ENCODE measurements around the gene SIRT7. TPM values are rescaled to one million over a fixed set of nuclear protein-coding genes. Genes with fewer than 3 reads are reported as not detected.
A peak's percentile ranks its signal among the peaks of the same experiment; 100 is the strongest.

The SIRT7 gene
- total and polyA plus RNA-seq, 8 donors: 9.6 to 40.2 (median 13.5) TPM

GRCh38 chr17:81952792-81953228 is 34.8 kb upstream of the SIRT7 start:
- intact Hi-C loops (cut with DNase I): loop anchor here in 1 of 3 donors (10.0 kb wide), 1 partner anchor 62 kb away; no protein-coding TSS in a partner anchor
- H3K9me3 ChIP-seq: no peaks in the 10 kb centered on the region
- TF ChIP-seq CTCF (IDR thresholded peaks at IDR 0.05): no peak
- no peak for FAIRE-seq
- no peak overlapping the region for H3K4me3 ChIP-seq
- no peaks in the 10 kb centered on the region for H3K4me1 ChIP-seq
- DNase-seq: no peak
- ATAC-seq: no peak
- H3K27ac ChIP-seq: no peak overlapping the region
- WGBS, 2 donors: 74 to 78% methylated on average over 15 to 16 of the region's 16 CpGs
- no peaks in the 10 kb centered on the region for H3K36me3 ChIP-seq
- H3K27me3 ChIP-seq: no peaks in the 10 kb centered on the region

- ATAC-seq (no peak), FAIRE-seq (no peak), DNase-seq (no peak)
- no peaks in the 10 kb centered on the region for H3K27me3 ChIP-seq
- intact Hi-C loops (cut with DNase I): loop anchor here in 1 of 3 donors (10.0 kb wide), 1 partner anchor 63 kb away; no protein-coding TSS in a partner anchor
- no peak overlapping the region for H3K27ac ChIP-seq
- whole genome bisulfite sequencing, 2 donors: 54 to 68% methylated on average over 12 to 13 of the region's 13 CpGs
- H3K4me1 ChIP-seq: no peaks in the 10 kb centered on the region
- H3K9me3 ChIP-seq: no peaks in the 10 kb centered on the region
- H3K36me3 ChIP-seq: no peaks in the 10 kb centered on the region
- H3K4me3 ChIP-seq: no peak overlapping the region
- no peak for TF ChIP-seq CTCF (IDR thresholded peaks at IDR 0.05)
Measured at GRCh38 chr17:81951785-81952684, 34.1 kb upstream of the SIRT7 start.

- intact Hi-C loops (cut with DNase I): loop anchor here in 1 of 3 donors (10.0 kb wide), 1 partner anchor 64 kb away; no protein-coding TSS in a partner anchor
- FAIRE-seq (no peak), ATAC-seq (no peak), DNase-seq (no peak)
- H3K27me3 ChIP-seq: no peaks in the 10 kb centered on the region
- WGBS, 2 donors: 84 to 86% methylated on average over 15 of the region's 15 CpGs
- no peaks in the 10 kb centered on the region for H3K9me3 ChIP-seq
- H3K36me3 ChIP-seq: no peaks in the 10 kb centered on the region
- H3K4me1 ChIP-seq: no peaks in the 10 kb centered on the region
- no peak for TF ChIP-seq CTCF (IDR thresholded peaks at IDR 0.05)
- H3K27ac ChIP-seq: no peak overlapping the region
- no peak overlapping the region for H3K4me3 ChIP-seq
Measured at GRCh38 chr17:81950501-81950900, 32.5 kb upstream of the SIRT7 start.

GRCh38 chr17:81948635-81949378 is 30.8 kb upstream of the SIRT7 start:
- Histone ChIP-seq H3K27ac (no peak overlapping the region), H3K27me3 (no peaks in the 10 kb centered on the region), H3K4me3 (no peak overlapping the region), H3K9me3 (no peaks in the 10 kb centered on the region), H3K4me1 (no peaks in the 10 kb centered on the region), H3K36me3 (no peaks in the 10 kb centered on the region)
- no peak for FAIRE-seq
- DNase-seq: peak in 1 of 6 donors; percentile 63
- no peak for ATAC-seq
- intact Hi-C loops (cut with DNase I): no loop called here
- 78 to 80% methylated on average over 17 of the region's 17 CpGs for WGBS, 2 donors
- no peak for TF ChIP-seq CTCF (IDR thresholded peaks at IDR 0.05)
